BJ (cell line): ENCODE data around the gene KCNC3. TPM values are rescaled to one million over a fixed set of nuclear protein-coding genes. Genes with fewer than 3 reads are reported as not detected.

Experiments
- CTCF ChIA-PET: fragments of 350-600 bp; formaldehyde crosslinking; extraction: SDS; loops from one replicate; lab custom pipeline; 2021; ENCODE audit warnings: antibody characterized with exemption, inconsistent platforms; lab: Yijun Ruan, JAX
- POLR2A ChIA-PET: fragments of 300-600 bp; sonication (Branson Sonifier 250); formaldehyde crosslinking; extraction: SDS; loops from one replicate; lab custom pipeline; 2021; ENCODE audit warnings: antibody characterized with exemption; lab: Charles Lee
- DNase-seq: peaks from one replicate; pipeline ENCODE4 v3.0.0-alpha.2; 2011; ENCODE audit warnings: low read depth
- H3K27me3 ChIP-seq: 2 replicates; pipeline ENCODE4 v1.6.0; 2011; ENCODE audit warnings: low read length; ENCODE audit not compliant: control insufficient read depth, insufficient read depth
- H3K36me3 ChIP-seq: 2 replicates; pipeline ENCODE4 v1.5.1; 2011; ENCODE audit warnings: low read length; ENCODE audit not compliant: control insufficient read depth, insufficient read depth
- H3K4me3 ChIP-seq: 2 replicates; pipeline ENCODE4 v1.5.1; 2011; ENCODE audit warnings: low read depth, mild to moderate bottlenecking, control low read depth, low read length
- polyA plus RNA-seq: library from polyadenylated mRNA; depleted of rRNA; stranded (reverse); fragments of >200 nt; gene quantifications from 2 replicates; pipeline ENCODE4 v1.2.3, GENCODE V29; 2011
- TF ChIP-seq, protein P1 (sequence below): IDR thresholded peaks from 2 replicates; pipeline ENCODE4 v1.5.1; 2011; ENCODE audit warnings: low read depth, mild to moderate bottlenecking, control low read depth, inconsistent platforms, low read length, moderate library complexity; ENCODE audit not compliant: insufficient read depth

Gene KCNC3
- polyA plus RNA-seq, 1 experiment: 0.04 TPM

DNA sequence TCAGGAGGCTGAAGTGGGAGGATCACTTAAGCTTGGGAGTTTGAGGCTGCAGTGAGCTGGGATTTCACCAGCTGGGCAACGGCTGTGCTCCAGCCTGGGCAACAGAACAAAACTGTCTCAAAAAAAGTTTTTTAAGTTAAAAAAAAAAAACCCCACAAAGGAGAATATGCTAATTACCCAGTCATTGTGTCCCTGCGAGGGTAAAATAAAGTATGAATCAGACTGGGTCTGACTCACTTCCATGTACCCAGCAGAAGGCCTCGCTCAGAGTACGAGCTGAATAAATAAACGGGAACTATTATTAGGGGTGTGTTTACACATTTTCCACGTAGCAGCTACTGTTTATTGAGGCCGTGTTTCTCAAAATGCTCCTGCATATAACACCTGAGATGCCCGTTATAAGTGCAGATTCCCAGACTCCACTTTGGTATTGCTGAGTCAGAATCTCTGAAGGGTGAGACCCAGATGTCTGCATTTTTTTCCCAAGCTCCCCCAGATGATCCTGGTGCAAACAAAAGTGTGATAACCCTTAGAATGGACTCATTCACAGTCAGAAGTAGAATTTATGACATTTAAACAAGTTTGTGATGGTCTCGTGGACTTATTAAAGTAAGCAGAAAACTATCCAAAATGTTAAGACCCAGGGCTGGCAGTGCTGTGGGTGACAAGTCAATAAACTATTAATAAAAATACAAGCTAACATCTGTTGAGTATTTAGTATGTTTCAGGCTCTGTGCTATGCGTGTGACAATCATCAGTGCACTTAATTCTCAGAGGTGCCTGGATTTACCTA is 28.2 kb downstream of the KCNC3 start:
- POLR2A ChIA-PET: no interaction called here
- peak; percentile 4 for DNase-seq
- Histone ChIP-seq H3K27me3 (no peaks in the 10 kb centered on the region; the same call in 1 of the 2 replicates), H3K36me3 (no peaks in the 10 kb centered on the region), H3K4me3 (no peak overlapping the region)
- CTCF ChIA-PET: interaction anchor here (0.6 kb wide), 1 partner anchor 403 kb away, joined by 3 read pairs; no protein-coding TSS in a partner anchor
- TF ChIP-seq, protein P1, sequence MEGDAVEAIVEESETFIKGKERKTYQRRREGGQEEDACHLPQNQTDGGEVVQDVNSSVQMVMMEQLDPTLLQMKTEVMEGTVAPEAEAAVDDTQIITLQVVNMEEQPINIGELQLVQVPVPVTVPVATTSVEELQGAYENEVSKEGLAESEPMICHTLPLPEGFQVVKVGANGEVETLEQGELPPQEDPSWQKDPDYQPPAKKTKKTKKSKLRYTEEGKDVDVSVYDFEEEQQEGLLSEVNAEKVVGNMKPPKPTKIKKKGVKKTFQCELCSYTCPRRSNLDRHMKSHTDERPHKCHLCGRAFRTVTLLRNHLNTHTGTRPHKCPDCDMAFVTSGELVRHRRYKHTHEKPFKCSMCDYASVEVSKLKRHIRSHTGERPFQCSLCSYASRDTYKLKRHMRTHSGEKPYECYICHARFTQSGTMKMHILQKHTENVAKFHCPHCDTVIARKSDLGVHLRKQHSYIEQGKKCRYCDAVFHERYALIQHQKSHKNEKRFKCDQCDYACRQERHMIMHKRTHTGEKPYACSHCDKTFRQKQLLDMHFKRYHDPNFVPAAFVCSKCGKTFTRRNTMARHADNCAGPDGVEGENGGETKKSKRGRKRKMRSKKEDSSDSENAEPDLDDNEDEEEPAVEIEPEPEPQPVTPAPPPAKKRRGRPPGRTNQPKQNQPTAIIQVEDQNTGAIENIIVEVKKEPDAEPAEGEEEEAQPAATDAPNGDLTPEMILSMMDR: no peak

DNA sequence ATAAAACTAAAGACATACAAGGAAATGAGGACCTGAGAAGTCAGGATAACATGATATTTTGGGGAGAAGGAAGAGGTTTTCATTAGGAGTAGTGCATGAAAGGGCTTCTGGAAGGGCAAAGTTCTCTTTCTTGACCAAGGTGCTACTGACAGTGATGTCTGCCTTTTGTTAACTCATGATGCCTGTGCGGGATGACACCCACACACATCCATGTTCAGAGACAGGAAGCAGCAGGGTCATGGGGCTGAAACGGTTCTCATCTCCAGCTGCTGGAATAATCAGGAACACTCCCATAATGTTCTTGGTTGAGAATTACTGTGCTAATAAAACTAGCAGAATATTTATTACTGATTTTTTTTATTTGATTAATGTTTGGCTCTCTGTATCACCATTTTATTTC is 29.1 kb downstream of the KCNC3 start:
- Histone ChIP-seq H3K36me3 (no peaks in the 10 kb centered on the region), H3K27me3 (no peaks in the 10 kb centered on the region; the same call in 1 of the 2 replicates), H3K4me3 (no peak overlapping the region)
- TF ChIP-seq, protein P1: no peak
- CTCF ChIA-PET: no interaction called here
- POLR2A ChIA-PET: no interaction called here
- no peak for DNase-seq

DNA sequence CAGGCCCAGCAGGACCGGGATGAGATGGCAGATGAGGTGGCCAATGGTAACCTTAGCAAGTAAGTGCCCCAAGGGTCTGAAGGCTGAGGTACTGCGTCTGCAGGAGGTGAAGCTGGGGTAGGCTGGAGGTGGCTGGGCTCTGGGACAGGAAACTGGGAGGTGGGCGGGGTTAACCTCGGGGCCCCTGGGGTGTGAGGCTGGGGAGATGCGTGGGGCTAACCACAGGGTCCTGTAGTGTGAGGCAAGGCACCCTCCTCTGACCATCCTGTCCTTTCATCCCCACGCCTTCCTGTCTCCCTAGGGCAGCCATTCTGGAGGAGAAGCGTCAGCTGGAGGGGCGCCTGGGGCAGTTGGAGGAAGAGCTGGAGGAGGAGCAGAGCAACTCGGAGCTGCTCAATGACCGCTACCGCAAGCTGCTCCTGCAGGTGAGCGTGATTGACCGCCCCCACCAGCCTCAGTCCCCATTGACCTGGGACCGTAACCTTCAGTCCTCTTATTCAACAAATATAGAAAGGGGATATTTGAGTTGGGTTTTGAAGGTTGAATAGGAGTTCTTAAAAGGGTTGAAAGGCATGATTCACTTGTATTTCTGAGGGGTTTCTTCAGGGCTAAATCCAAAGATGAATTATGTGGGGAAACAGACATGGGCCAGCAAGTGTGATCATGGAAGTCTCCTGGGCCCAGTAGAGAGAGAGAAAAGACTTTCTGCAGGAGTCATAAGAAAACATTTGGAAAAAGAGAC is 35.7 kb downstream of the KCNC3 start:
- Histone ChIP-seq H3K27me3 (no peaks in the 10 kb centered on the region; the same call in 1 of the 2 replicates), H3K4me3 (no peak overlapping the region), H3K36me3 (no peaks in the 10 kb centered on the region)
- ChIA-PET CTCF (no interaction called here), POLR2A (no interaction called here)
- TF ChIP-seq, protein P1: no peak
- no peak for DNase-seq

DNA sequence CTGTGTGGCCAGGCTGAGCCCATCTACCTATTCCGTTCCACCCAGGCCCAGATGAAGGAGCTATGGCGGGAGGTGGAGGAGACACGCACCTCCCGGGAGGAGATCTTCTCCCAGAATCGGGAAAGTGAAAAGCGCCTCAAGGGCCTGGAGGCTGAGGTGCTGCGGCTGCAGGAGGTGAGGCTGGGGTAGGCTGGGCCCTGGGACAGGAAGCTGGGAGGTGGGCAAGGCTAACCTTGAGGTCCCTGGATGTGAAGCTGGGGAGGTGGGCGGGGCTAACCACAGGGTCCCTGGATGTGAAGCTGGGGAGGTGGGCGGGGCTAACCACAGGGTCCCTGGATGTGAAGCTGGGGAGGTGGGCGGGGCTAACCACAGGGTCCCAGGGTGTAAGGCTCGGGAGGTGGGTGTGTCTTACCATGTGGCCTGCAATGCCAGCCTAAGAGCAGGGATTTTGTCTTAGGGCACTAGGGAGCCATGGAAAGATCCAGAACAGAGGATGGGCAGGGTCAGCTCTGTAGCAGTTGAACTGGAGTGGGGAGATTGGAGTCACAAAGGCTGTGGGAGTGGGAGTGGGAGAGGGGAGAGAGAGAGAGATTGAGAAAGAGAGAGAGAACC is 36.9 kb downstream of the KCNC3 start:
- H3K36me3 ChIP-seq: no peaks in the 10 kb centered on the region
- no peak overlapping the region for H3K4me3 ChIP-seq
- no peaks in the 10 kb centered on the region; the same call in 1 of the 2 replicates for H3K27me3 ChIP-seq
- ChIA-PET POLR2A (no interaction called here), CTCF (no interaction called here)
- DNase-seq: no peak
- TF ChIP-seq, protein P1: no peak

DNA sequence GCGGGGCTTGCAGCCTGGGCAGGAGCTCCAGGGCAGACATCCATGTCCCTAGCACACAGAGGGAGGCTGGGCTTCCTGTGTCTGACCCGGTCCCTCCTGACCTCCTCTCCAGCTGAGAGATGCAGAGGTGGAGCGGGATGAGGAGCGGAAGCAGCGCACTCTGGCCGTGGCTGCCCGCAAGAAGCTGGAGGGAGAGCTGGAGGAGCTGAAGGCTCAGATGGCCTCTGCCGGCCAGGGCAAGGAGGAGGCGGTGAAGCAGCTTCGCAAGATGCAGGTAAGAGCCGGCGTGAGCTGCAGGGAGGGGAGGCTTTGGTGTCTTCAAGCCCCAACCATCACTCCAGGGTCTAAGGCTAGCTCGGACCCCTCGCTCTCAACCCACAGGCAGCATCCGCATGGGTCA is 38.4 kb downstream of the KCNC3 start:
- Histone ChIP-seq H3K27me3 (no peaks in the 10 kb centered on the region), H3K36me3 (no peaks in the 10 kb centered on the region), H3K4me3 (no peak overlapping the region)
- TF ChIP-seq, protein P1: no peak
- ChIA-PET POLR2A (no interaction called here), CTCF (no interaction called here)
- no peak for DNase-seq
